Nephron progenitor cell (in vitro differentiated cells): ENCODE results near the gene COMMD1.

Experiments
- DNase-seq: peaks from one replicate; pipeline ENCODE4 v3.0.0; 2021
- H3K27ac Mint-ChIP-seq: 2 replicates; pipeline ENCODE4 v1.8.0; 2021; ENCODE audit warnings: mild to moderate bottlenecking, moderate library complexity, mixed read lengths
- H3K27me3 Mint-ChIP-seq: 2 replicates; pipeline ENCODE4 v1.8.0; 2021; ENCODE audit warnings: mild to moderate bottlenecking, low read depth, mixed read lengths; ENCODE audit not compliant: poor library complexity
- H3K36me3 Mint-ChIP-seq: 2 replicates; pipeline ENCODE4 v1.8.0; 2021; ENCODE audit warnings: low read depth, mixed read lengths
- H3K4me1 Mint-ChIP-seq: 2 replicates; pipeline ENCODE4 v1.8.0; 2021; ENCODE audit warnings: mixed read lengths
- H3K4me3 Mint-ChIP-seq: 2 replicates; pipeline ENCODE4 v1.8.0; 2021; ENCODE audit warnings: mild to moderate bottlenecking, moderate library complexity, mixed read lengths
- H3K9me3 Mint-ChIP-seq: 2 replicates; pipeline ENCODE4 v1.8.0; 2021; ENCODE audit warnings: mild to moderate bottlenecking, moderate library complexity, mixed read lengths
- TF ChIP-seq, protein P1 (sequence below): fragments of 200-600 bp; sonication (generic); IDR thresholded peaks from 2 replicates; pipeline ENCODE4 v1.5.0; 2021; ENCODE audit warnings: antibody characterized with exemption

COMMD1 gene

DNA sequence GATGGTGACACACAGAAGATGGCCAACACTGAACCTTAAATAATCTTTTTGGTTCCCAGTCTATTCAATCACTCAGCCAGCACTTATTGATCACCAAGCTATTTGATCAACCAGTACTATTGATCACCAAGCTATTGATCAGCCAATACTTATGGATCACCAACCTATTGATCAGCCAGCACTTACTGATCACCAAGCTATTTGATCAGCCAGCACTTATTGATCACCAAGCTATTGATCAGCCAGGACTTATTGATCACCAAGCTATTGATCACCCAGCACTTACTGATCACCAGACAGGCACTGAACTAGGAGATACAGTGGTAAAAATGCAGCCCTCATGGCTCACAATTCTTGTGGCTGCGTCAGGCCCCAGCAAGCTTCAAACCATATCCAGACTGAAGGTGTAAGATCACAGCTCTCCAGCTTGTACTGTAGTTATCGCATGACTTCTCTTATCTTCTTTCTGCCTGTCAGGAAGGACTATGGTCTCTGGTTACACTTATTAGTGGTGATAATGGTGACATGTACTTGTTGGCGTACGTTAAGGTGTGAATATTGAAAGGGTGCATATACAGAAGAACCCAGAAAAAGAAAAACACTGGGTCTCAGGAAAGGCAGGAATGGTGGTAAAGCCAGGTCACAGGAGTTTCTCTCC lies 272.0 kb downstream of the COMMD1 start:
- H3K27ac Mint-ChIP-seq = no peak overlapping the region
- peaks cover 16% of the 10 kb centered on the region for H3K4me1 Mint-ChIP-seq
- no peaks in the 10 kb centered on the region for H3K36me3 Mint-ChIP-seq
- DNase-seq = no peak
- TF ChIP-seq, protein P1, sequence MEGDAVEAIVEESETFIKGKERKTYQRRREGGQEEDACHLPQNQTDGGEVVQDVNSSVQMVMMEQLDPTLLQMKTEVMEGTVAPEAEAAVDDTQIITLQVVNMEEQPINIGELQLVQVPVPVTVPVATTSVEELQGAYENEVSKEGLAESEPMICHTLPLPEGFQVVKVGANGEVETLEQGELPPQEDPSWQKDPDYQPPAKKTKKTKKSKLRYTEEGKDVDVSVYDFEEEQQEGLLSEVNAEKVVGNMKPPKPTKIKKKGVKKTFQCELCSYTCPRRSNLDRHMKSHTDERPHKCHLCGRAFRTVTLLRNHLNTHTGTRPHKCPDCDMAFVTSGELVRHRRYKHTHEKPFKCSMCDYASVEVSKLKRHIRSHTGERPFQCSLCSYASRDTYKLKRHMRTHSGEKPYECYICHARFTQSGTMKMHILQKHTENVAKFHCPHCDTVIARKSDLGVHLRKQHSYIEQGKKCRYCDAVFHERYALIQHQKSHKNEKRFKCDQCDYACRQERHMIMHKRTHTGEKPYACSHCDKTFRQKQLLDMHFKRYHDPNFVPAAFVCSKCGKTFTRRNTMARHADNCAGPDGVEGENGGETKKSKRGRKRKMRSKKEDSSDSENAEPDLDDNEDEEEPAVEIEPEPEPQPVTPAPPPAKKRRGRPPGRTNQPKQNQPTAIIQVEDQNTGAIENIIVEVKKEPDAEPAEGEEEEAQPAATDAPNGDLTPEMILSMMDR = no peak
- peaks cover 4% of the 10 kb centered on the region for H3K27me3 Mint-ChIP-seq
- no peaks in the 10 kb centered on the region for H3K9me3 Mint-ChIP-seq
- no peak overlapping the region for H3K4me3 Mint-ChIP-seq

DNA sequence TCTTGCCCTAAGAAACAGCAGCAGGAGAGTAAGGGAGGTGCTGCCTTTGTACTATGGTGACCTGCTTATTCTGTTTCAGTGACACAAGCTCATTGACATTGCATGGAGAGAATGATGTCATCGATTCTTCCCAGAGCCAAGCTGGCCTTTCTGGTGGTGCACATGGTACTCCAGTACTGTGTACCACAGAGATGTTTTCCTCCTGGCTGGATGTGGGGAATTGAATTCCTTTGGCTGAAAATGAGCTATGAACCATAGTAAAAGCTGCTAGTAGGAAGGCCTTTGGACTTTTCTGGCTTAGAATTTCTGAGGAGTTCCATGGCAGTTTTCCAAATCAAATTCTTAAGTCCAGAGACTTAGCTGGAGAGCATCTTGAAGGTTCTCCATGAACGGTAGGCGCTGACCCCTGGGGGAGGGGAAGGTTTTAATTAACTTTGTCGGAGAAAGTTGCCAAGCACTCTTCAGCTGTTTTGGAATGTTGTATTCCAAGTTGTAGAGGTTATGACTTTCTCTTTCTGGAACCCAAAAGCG lies 273.3 kb downstream of the COMMD1 start:
- no peaks in the 10 kb centered on the region for H3K36me3 Mint-ChIP-seq
- H3K4me1 Mint-ChIP-seq = peaks cover 16% of the 10 kb centered on the region
- H3K9me3 Mint-ChIP-seq = no peaks in the 10 kb centered on the region
- peaks cover 4% of the 10 kb centered on the region for H3K27me3 Mint-ChIP-seq
- TF ChIP-seq, protein P1 = no peak
- no peak for DNase-seq
- H3K27ac Mint-ChIP-seq = no peak overlapping the region
- no peak overlapping the region for H3K4me3 Mint-ChIP-seq

DNA sequence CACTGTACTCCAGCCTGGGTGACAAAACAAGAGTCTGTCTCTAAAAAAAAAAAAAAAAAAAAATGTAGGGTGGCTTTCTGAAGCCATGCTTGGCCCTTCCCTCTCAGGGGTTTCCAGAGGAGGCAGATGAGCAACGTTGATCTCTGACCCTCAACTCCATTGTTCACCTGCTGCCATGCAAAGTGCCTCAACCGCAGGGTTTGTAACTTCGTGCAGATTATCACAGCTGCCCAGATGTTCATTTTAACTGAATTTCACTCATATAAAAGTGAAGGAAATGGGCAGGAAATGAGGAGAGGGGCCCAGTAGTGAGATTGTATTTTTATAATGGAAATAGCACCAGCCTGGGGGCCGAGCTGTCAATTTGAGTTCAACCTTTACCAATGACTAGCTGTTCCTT lies 275.5 kb downstream of the COMMD1 start:
- DNase-seq = no peak
- no peak overlapping the region for H3K4me3 Mint-ChIP-seq
- H3K9me3 Mint-ChIP-seq = no peaks in the 10 kb centered on the region
- TF ChIP-seq, protein P1 = no peak
- peaks cover 4% of the 10 kb centered on the region for H3K27me3 Mint-ChIP-seq
- no peaks in the 10 kb centered on the region for H3K36me3 Mint-ChIP-seq
- no peak overlapping the region for H3K27ac Mint-ChIP-seq
- peaks cover 11% of the 10 kb centered on the region for H3K4me1 Mint-ChIP-seq

DNA sequence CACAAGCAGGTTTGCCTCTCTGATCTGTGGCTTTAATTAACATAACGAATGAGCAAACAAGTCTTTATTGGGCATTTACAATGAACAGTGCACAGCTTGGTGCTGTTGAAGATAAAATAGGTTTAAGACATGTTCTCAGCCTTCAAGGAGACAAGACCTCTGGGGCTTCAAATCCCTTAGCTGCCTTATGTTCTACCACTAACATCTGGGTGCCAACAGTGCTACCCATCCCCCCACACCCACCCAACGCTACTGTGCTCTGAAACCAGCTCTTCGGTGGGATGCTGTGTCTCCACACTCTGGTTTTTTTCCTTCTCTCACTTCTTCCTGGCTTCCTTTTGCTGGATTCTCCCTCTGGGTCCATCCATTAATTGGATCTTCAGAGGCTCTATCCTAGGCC lies 276.4 kb downstream of the COMMD1 start:
- no peak for DNase-seq
- H3K9me3 Mint-ChIP-seq = no peaks in the 10 kb centered on the region
- no peak overlapping the region for H3K27ac Mint-ChIP-seq
- H3K36me3 Mint-ChIP-seq = no peaks in the 10 kb centered on the region
- TF ChIP-seq, protein P1 = no peak
- H3K4me1 Mint-ChIP-seq = peaks cover 11% of the 10 kb centered on the region
- no peak overlapping the region for H3K4me3 Mint-ChIP-seq
- peaks cover 2% of the 10 kb centered on the region for H3K27me3 Mint-ChIP-seq

DNA sequence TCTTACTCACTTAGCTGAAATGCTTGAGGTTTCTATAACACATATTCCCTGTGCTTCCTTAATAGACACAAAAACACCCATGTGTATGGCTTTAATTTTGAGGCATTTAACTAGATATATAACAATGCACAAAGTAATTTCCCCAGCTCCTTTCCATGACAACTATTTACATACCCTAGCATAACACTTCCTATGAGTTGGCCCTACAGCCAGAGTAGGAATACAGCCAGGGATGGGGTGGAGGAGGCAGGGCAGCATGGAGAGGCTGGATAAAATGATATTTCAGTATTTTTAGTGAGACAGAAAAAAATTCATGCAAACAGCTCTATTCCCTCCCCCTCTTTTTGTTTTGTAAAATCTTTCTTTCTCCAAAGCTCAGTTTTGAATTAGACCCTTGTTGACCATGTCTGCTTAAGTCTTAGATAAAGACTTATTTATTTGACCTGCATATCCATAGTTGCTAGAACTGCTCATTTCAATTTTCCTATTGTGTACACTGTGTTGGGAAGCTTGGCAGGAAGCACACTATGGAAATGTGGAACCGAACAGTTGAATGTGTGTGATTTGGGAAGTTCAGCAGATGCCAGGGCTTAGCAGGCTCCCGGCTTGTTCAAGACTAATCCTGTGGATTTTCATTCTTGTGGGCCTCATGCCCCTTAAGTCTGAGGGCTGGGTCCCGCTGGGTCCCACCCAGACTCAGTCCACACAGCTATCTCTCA lies 279.2 kb downstream of the COMMD1 start:
- Mint-ChIP-seq H3K36me3 (no peaks in the 10 kb centered on the region), H3K27ac (no peak overlapping the region), H3K4me3 (no peak overlapping the region), H3K27me3 (peaks cover 5% of the 10 kb centered on the region), H3K4me1 (peaks cover 11% of the 10 kb centered on the region), H3K9me3 (no peaks in the 10 kb centered on the region)
- no peak for DNase-seq
- TF ChIP-seq, protein P1 = no peak
